ENCODE results near the gene MTPN.

MTPN gene

DNA sequence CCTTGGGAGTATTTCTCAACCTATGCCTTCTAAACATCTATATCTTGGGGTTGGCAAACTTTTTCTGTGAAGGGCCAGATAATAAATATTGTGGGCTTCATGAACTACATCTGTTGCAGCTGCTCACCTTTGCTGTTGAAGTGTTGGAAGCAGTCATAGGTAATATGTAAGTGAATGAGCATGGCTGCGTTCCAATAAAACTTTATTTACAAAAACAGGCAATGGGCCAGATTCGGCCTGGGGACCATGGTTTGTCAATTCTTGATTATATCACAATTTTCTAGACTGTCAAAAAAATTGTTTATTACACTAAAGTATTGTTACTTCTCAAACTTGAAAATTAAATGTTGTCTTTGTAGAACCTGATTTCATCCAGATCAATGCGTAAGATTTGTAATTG is 54.9 kb downstream of the MTPN start:
- TF ChIP-seq, protein P1, sequence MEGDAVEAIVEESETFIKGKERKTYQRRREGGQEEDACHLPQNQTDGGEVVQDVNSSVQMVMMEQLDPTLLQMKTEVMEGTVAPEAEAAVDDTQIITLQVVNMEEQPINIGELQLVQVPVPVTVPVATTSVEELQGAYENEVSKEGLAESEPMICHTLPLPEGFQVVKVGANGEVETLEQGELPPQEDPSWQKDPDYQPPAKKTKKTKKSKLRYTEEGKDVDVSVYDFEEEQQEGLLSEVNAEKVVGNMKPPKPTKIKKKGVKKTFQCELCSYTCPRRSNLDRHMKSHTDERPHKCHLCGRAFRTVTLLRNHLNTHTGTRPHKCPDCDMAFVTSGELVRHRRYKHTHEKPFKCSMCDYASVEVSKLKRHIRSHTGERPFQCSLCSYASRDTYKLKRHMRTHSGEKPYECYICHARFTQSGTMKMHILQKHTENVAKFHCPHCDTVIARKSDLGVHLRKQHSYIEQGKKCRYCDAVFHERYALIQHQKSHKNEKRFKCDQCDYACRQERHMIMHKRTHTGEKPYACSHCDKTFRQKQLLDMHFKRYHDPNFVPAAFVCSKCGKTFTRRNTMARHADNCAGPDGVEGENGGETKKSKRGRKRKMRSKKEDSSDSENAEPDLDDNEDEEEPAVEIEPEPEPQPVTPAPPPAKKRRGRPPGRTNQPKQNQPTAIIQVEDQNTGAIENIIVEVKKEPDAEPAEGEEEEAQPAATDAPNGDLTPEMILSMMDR (IDR thresholded peaks at IDR 0.05; ENCODE audit: insufficient read depth, low read depth, low read length, missing control alignments): no peak
- DNase-seq (ENCODE audit: low read depth): no peak
- H3K4me3 ChIP-seq (ENCODE audit: low read length): no peak overlapping the region

DNA sequence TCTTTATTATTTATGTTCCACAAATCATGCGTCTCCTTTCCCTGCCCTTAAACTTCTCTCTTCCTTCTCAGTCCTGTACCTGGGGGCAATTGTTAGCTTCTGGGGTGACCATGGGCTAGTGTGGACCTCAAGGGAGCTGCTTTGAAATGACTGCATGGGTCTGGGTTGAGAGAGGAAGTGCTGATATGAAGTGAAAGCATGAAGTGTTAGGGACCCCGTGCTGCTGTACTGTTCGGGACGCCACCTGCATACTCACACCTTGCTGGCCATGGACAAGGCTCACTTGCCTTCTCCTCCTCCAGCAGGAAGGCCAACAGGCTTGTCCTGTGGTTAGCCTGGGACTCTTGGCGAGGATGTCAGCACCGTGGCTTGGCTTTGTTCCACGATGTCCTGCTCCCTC is 56.7 kb downstream of the MTPN start:
- TF ChIP-seq, protein P1 (IDR thresholded peaks at IDR 0.05; ENCODE audit: insufficient read depth, low read depth, low read length, missing control alignments): no peak
- DNase-seq (ENCODE audit: low read depth): no peak

DNA sequence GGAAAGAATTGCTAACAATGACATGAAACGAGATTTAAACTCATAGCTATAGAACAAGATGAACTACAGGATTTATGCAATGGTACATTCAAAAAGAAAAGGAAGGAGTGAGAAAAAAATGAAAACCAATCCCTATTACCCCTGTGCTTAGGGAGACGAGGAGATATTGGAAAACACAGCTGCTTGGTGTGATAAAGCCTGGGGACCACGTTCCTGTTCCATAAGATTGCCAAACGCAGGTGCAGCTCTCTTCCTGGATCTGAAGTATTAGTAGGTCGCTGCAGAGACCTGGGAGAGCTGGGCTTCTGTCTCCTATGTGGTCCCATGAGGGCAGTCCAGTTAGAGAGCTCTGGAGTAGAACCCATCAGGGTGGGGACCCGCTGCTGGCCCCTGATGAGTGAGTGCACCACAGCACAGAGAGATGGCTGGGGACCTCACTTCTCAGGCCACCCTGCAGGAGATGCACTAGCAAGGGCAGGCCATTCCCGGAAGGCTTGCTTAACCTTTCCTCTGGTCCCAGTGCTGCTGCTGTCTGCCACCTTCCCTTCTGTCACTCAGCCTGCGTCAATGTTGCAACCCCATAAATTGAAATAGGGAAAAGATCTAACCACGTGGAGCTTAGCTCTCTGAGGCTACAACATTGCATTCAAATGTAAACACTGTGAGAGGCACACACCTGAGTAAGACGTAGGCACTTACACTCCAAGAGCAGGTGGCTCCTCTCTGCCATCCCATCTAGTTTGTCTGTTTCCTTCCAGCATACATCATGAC is 57.9 kb downstream of the MTPN start:
- no peak overlapping the region for H3K4me3 ChIP-seq (ENCODE audit: low read length)
- no peak for DNase-seq (ENCODE audit: low read depth)
- TF ChIP-seq, protein P1 (IDR thresholded peaks at IDR 0.05; ENCODE audit: insufficient read depth, low read depth, low read length, missing control alignments): no peak

More for the DNA sequence above, 56.7 kb downstream of the MTPN start:
- no peak overlapping the region for H3K4me3 ChIP-seq (ENCODE audit: low read length)

DNA sequence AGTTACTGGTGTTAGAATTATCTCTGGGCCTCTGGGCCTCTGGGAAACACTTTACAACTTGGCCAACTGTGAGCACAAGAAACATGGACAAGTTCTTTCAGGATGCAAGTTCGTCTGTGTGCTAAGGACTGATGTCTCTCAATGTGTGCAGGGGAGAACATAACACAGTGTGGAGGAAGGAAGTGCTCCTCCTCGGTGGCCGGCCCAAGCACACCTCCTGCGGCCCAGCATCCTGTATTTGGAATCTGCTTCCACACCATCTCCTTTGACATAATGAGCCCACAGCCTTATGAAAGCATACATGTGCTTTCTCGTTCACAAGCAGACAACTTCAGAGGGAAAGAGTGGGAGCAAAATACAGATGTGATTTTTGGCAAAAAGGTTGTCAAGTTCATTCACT is 59.0 kb downstream of the MTPN start:
- TF ChIP-seq, protein P1 (IDR thresholded peaks at IDR 0.05; ENCODE audit: insufficient read depth, low read depth, low read length, missing control alignments): no peak
- no peak for DNase-seq (ENCODE audit: low read depth)
- H3K4me3 ChIP-seq (ENCODE audit: low read length): no peak overlapping the region

DNA sequence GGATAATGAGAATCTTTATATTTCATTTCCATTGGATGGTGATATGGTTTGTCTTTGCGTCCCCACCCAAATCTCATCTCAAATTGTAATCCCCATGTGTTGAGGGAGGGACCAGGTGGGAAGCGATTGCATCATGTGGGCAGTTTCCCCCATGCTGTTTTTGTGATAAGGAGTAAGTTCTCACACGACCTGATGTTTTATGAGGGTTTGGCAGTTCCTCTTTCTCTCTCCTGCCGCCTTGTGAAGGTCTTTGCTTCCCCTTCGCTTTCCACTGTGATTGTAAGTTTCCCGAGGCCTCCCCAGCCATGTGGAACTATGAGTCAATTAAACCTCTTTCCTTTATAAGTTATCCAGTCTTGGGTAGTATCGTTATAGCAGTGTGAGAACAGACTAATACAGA is 59.4 kb downstream of the MTPN start:
- no peak for DNase-seq (ENCODE audit: low read depth)
- H3K4me3 ChIP-seq (ENCODE audit: low read length): no peak overlapping the region
- TF ChIP-seq, protein P1 (IDR thresholded peaks at IDR 0.05; ENCODE audit: insufficient read depth, low read depth, low read length, missing control alignments): no peak

DNA sequence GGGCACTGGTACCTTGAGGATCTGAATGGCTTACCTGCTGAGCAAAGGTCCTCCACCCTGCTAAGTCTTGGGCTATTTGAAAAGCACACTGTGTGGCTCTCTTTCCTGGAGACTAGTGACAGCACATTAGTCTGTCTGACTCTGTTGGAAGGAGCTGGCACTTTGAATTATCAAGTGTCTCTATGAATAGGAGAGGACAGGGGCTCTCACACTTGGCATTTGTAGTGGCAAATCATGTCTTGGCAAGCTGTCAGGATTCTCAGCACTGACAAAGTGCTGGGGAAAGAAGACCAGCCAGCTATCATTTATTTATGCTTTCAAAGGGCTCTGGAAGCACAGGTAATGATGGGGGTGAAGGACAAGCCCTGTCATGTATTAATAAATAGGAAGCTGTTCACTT is 62.8 kb downstream of the MTPN start:
- H3K4me3 ChIP-seq (ENCODE audit: low read length): no peak overlapping the region
- DNase-seq (ENCODE audit: low read depth): peak; percentile 47
- TF ChIP-seq, protein P1 (IDR thresholded peaks at IDR 0.05; ENCODE audit: insufficient read depth, low read depth, low read length, missing control alignments): no peak

DNA sequence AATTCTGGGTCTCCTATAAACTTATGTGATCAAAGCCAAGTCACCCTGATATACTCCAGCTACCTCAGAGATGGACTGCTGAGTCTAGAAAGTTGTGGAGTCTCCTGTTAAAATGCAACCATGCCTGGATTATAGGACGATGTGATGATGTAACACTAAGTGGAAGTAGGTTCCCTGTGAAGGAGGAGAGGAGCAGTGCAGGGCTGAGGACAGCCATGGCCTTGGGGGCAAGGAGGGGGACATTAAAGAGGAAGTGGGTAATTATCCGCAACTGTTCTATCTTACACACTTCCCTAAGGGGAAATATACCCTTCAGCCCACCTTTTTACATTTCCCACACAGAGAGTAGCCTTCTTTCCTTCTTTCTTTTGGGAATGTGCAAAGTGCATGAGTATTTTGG is 63.8 kb downstream of the MTPN start:
- no peak for DNase-seq (ENCODE audit: low read depth)
- H3K4me3 ChIP-seq (ENCODE audit: low read length): no peak overlapping the region
- TF ChIP-seq, protein P1 (IDR thresholded peaks at IDR 0.05; ENCODE audit: insufficient read depth, low read depth, low read length, missing control alignments): no peak

Measured in epithelial cell of esophagus (primary cell).